GM13977 (cell line): ENCODE data around the gene FMO2.

Source experiments
- DNase-seq: peaks from one replicate; pipeline ENCODE4 v3.0.0; 2012; ENCODE audit warnings: low spot score
- in situ Hi-C: fragments of 300-500 bp; cut with MboI; formaldehyde crosslinking; loops from one replicate; pipeline ENCODE4 v1.12.0; 2022; ENCODE audit warnings: low sequenced_read_pairs, low pct_unique_long_range_greater_than_20kb, mixed read lengths, inconsistent platforms; ENCODE audit not compliant: unreplicated experiment
- TF ChIP-seq, protein P1 (sequence below): IDR thresholded peaks from 2 replicates; pipeline ENCODE4 v1.5.1; 2012; ENCODE audit warnings: mild to moderate bottlenecking, control low read depth; ENCODE audit not compliant: insufficient read depth; ENCODE audit errors: extremely low read depth, missing control alignments

FMO2 gene

GRCh38 chr1:171251042-171251951 is 66.2 kb downstream of the FMO2 start:
- TF ChIP-seq, protein P1, sequence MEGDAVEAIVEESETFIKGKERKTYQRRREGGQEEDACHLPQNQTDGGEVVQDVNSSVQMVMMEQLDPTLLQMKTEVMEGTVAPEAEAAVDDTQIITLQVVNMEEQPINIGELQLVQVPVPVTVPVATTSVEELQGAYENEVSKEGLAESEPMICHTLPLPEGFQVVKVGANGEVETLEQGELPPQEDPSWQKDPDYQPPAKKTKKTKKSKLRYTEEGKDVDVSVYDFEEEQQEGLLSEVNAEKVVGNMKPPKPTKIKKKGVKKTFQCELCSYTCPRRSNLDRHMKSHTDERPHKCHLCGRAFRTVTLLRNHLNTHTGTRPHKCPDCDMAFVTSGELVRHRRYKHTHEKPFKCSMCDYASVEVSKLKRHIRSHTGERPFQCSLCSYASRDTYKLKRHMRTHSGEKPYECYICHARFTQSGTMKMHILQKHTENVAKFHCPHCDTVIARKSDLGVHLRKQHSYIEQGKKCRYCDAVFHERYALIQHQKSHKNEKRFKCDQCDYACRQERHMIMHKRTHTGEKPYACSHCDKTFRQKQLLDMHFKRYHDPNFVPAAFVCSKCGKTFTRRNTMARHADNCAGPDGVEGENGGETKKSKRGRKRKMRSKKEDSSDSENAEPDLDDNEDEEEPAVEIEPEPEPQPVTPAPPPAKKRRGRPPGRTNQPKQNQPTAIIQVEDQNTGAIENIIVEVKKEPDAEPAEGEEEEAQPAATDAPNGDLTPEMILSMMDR, result peak; percentile 55
- in situ Hi-C loops, result loop anchor here (10.0 kb wide), 1 partner anchor 54 kb away; no protein-coding TSS in a partner anchor
- DNase-seq, result no peak

GRCh38 chr1:171251952-171252300 is 66.8 kb downstream of the FMO2 start:
- TF ChIP-seq, protein P1, result no peak
- DNase-seq, result no peak
- in situ Hi-C loops, result loop anchor here (10.0 kb wide), 1 partner anchor 53 kb away; no protein-coding TSS in a partner anchor

DNA sequence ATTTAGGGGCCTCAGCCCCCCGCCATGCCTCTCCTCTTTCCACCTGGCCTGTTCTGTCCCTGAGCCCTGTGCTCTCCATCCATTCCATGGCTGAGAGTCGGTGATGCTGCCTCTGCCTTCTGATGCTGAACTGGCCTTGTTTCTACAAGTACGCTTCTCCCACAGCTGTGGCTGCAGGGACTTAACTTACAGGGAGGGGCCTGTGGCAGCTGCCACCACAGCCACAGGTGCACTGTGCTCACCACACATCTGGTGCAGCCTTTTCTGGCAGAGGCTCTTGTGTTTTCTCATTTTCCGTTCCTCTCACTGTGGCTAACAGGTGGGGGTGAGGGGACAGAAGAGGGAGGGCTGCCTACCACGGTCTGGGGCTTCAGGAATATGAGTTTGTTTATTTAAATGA is 67.4 kb downstream of the FMO2 start:
- TF ChIP-seq, protein P1, result no peak
- peak; percentile 35 for DNase-seq
- in situ Hi-C loops, result loop anchor here (10.0 kb wide), 1 partner anchor 52 kb away; no protein-coding TSS in a partner anchor

GRCh38 chr1:171254859-171255258 is 69.8 kb downstream of the FMO2 start:
- DNase-seq, result no peak
- in situ Hi-C loops, result loop anchor here (10.0 kb wide), 1 partner anchor 50 kb away; no protein-coding TSS in a partner anchor
- TF ChIP-seq, protein P1, result no peak

- in situ Hi-C loops, result loop anchor here (10.0 kb wide), 1 partner anchor 48 kb away; no protein-coding TSS in a partner anchor
- no peak for DNase-seq
- TF ChIP-seq, protein P1, result no peak
These were observed 72.0 kb downstream of the FMO2 start for GRCh38 chr1:171256940-171257606.

GRCh38 chr1:171257607-171258076 is 72.5 kb downstream of the FMO2 start:
- TF ChIP-seq, protein P1, result no peak
- in situ Hi-C loops, result loop anchor here (10.0 kb wide), 1 partner anchor 47 kb away; no protein-coding TSS in a partner anchor
- DNase-seq, result no peak
